Astrocyte (in vitro differentiated cells and primary cell): ENCODE results near the gene MGAT5. TPM values are rescaled to one million over a fixed set of nuclear protein-coding genes. Genes with fewer than 3 reads are reported as not detected.
A peak's percentile ranks its signal among the peaks of the same experiment; 100 is the strongest.

Source experiments
- DNase-seq: peaks from one replicate; pipeline ENCODE4 v3.0.0-alpha.2; 2010; ENCODE audit warnings: low read depth
- FAIRE-seq: peaks from 2 replicates; lab custom pipeline; 2011; peaks lifted over from hg19 to GRCh38; lab: Jason Lieb, UNC
- H2AFZ ChIP-seq: 2 replicates; pipeline ENCODE4 v1.6.0; 2012; ENCODE audit warnings: low read depth, low read length, inconsistent platforms
- H3K27ac ChIP-seq: 2 replicates; pipeline ENCODE4 v1.5.1; 2011; ENCODE audit warnings: low read depth, low read length, inconsistent platforms
- H3K27me3 ChIP-seq: 2 replicates; pipeline ENCODE4 v1.6.0; 2011; ENCODE audit warnings: low read length, inconsistent platforms; ENCODE audit not compliant: insufficient read depth
- H3K36me3 ChIP-seq: 2 replicates; pipeline ENCODE4 v1.5.1; 2011; ENCODE audit warnings: low read length, inconsistent platforms; ENCODE audit not compliant: insufficient read depth
- H3K4me1 ChIP-seq: 2 replicates; pipeline ENCODE4 v1.5.1; 2011; ENCODE audit warnings: low read length, inconsistent platforms; ENCODE audit not compliant: insufficient read depth
- H3K4me2 ChIP-seq: 2 replicates; pipeline ENCODE4 v1.6.0; 2012; ENCODE audit warnings: low read length, inconsistent platforms
- H3K4me3 ChIP-seq: 2 replicates; pipeline ENCODE4 v1.5.1; 2011; ENCODE audit warnings: low read depth, mild to moderate bottlenecking, low read length, inconsistent platforms; ENCODE audit not compliant: insufficient read depth
- H3K79me2 ChIP-seq: 2 replicates; pipeline ENCODE4 v1.6.0; 2012; ENCODE audit warnings: mild to moderate bottlenecking, low read length, inconsistent platforms; ENCODE audit not compliant: insufficient read depth
- H3K9ac ChIP-seq: 2 replicates; pipeline ENCODE4 v1.6.0; 2012; ENCODE audit warnings: mild to moderate bottlenecking, low read length, inconsistent platforms
- H3K9me3 ChIP-seq: 2 replicates; pipeline ENCODE4 v1.5.1; 2012; ENCODE audit warnings: low read depth, mild to moderate bottlenecking, low read length, inconsistent platforms; ENCODE audit not compliant: insufficient read depth
- H4K20me1 ChIP-seq: 2 replicates; pipeline ENCODE4 v1.6.0; 2012; ENCODE audit warnings: low read length, inconsistent platforms; ENCODE audit not compliant: insufficient read depth
- H3K27ac Mint-ChIP-seq: one replicate; pipeline ENCODE4 v1.8.0; 2021; ENCODE audit warnings: mild to moderate bottlenecking, mixed read lengths; ENCODE audit not compliant: unreplicated experiment
- H3K27me3 Mint-ChIP-seq: one replicate; pipeline ENCODE4 v1.8.0; 2021; ENCODE audit warnings: low read depth, mixed read lengths; ENCODE audit not compliant: unreplicated experiment
- H3K36me3 Mint-ChIP-seq: one replicate; pipeline ENCODE4 v1.8.0; 2021; ENCODE audit warnings: low read depth, mixed read lengths; ENCODE audit not compliant: unreplicated experiment
- H3K4me1 Mint-ChIP-seq: one replicate; pipeline ENCODE4 v1.8.0; 2021; ENCODE audit warnings: low read depth, mixed read lengths; ENCODE audit not compliant: unreplicated experiment
- H3K4me3 Mint-ChIP-seq: one replicate; pipeline ENCODE4 v1.8.0; 2021; ENCODE audit warnings: mild to moderate bottlenecking, moderate library complexity, mixed read lengths; ENCODE audit not compliant: unreplicated experiment
- H3K9me3 Mint-ChIP-seq: one replicate; pipeline ENCODE4 v1.8.0; 2021; ENCODE audit warnings: mild to moderate bottlenecking, mixed read lengths; ENCODE audit not compliant: unreplicated experiment
- EZH2 ChIP-seq: IDR thresholded peaks from 2 replicates; pipeline ENCODE4 v1.6.1; 2012; ENCODE audit warnings: mild to moderate bottlenecking, low read length, inconsistent platforms; ENCODE audit not compliant: insufficient read depth
- total RNA-seq: library from RNA; stranded (reverse); gene quantifications from 2 replicates; pipeline ENCODE4 v1.2.1, GENCODE V29; 2021
- TF ChIP-seq, protein P1 (sequence below): IDR thresholded peaks from 2 replicates; pipeline ENCODE4 v1.5.1; 2011; ENCODE audit warnings: low read depth, mild to moderate bottlenecking, inconsistent platforms, low read length, moderate library complexity; ENCODE audit not compliant: insufficient read depth

Gene MGAT5
- total RNA-seq, 1 donor from 2014 or later, result 80.2 TPM

- H3K36me3 Mint-ChIP-seq, result peaks cover 4% of the 10 kb centered on the region
- Histone ChIP-seq H3K4me3 (no peak overlapping the region), H2AFZ (no peak overlapping the region), H3K9me3 (no peaks in the 10 kb centered on the region), H3K27ac (no peak overlapping the region), H3K27me3 (no peaks in the 10 kb centered on the region), H3K4me2 (peak overlapping the region; percentile 45), H3K79me2 (no peaks in the 10 kb centered on the region), H3K4me1 (peaks cover 31% of the 10 kb centered on the region), H4K20me1 (no peaks in the 10 kb centered on the region), H3K9ac (no peak overlapping the region), H3K36me3 (no peaks in the 10 kb centered on the region)
- H3K27ac Mint-ChIP-seq, result peak overlapping the region; percentile 79
- no peak overlapping the region for H3K4me3 Mint-ChIP-seq
- peaks cover 2% of the 10 kb centered on the region for H3K9me3 Mint-ChIP-seq
- H3K4me1 Mint-ChIP-seq, result peaks cover 43% of the 10 kb centered on the region
- TF ChIP-seq, protein P1, sequence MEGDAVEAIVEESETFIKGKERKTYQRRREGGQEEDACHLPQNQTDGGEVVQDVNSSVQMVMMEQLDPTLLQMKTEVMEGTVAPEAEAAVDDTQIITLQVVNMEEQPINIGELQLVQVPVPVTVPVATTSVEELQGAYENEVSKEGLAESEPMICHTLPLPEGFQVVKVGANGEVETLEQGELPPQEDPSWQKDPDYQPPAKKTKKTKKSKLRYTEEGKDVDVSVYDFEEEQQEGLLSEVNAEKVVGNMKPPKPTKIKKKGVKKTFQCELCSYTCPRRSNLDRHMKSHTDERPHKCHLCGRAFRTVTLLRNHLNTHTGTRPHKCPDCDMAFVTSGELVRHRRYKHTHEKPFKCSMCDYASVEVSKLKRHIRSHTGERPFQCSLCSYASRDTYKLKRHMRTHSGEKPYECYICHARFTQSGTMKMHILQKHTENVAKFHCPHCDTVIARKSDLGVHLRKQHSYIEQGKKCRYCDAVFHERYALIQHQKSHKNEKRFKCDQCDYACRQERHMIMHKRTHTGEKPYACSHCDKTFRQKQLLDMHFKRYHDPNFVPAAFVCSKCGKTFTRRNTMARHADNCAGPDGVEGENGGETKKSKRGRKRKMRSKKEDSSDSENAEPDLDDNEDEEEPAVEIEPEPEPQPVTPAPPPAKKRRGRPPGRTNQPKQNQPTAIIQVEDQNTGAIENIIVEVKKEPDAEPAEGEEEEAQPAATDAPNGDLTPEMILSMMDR, result no peak
- no peak for TF ChIP-seq EZH2
- DNase-seq, result no peak
- FAIRE-seq, result no peak
- no peaks in the 10 kb centered on the region for H3K27me3 Mint-ChIP-seq
Observed at GRCh38 chr2:134411279-134411827, 157.5 kb downstream of the MGAT5 start.

DNA sequence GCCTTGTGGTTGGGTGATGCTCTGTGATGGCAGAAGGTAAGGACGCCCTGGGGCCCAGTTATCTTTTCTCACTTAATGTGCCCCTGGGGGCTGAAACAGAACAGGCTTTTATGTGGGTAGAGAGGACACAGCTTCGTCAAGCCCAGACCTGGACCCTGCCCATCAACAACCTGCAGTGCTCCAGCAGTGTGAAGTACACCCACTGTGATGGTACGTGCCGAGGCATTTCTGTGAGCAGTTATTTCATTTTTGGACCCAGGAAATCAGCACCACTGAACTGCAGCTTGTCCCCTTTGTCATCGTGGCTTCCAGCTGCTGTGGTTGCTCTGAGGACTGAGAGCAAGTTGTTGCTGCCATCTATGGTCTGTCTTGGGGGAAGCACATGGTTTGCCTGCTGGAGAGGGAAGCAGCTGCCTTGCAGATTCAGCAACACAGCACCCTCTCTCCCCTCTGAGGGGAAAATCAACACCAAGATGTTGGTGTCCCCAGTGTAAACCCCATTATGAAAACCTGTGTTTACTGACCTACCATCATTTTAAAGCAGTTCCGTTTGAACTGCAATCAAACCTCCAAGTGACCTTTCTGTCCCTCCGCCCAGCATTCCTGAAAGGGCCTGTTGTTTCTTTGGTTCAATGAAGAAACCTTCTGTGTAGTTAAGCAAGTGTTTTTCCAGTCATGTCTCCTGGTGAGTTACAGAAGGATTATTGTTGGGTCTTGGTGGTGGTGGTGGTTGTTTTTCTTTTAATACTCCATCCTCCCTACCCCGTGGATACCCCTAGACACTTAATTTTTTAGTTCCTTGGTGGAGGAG is 158.2 kb downstream of the MGAT5 start:
- no peaks in the 10 kb centered on the region for H3K36me3 ChIP-seq
- no peak overlapping the region for H2AFZ ChIP-seq
- Mint-ChIP-seq H3K27ac (no peak overlapping the region), H3K4me1 (peaks cover 39% of the 10 kb centered on the region), H3K9me3 (peaks cover 1% of the 10 kb centered on the region), H3K36me3 (peaks cover 3% of the 10 kb centered on the region), H3K4me3 (no peak overlapping the region), H3K27me3 (no peaks in the 10 kb centered on the region)
- peaks cover 31% of the 10 kb centered on the region for H3K4me1 ChIP-seq
- peak overlapping the region; percentile 45 for H3K4me2 ChIP-seq
- H3K9ac ChIP-seq, result no peak overlapping the region
- no peak for TF ChIP-seq EZH2
- TF ChIP-seq, protein P1, result peak; percentile 80
- DNase-seq (peak; percentile 72), FAIRE-seq (peak; percentile 52)
- no peaks in the 10 kb centered on the region for H3K79me2 ChIP-seq
- no peak overlapping the region for H3K27ac ChIP-seq
- no peaks in the 10 kb centered on the region for H4K20me1 ChIP-seq
- H3K9me3 ChIP-seq, result no peaks in the 10 kb centered on the region
- H3K27me3 ChIP-seq, result no peaks in the 10 kb centered on the region
- H3K4me3 ChIP-seq, result no peak overlapping the region

GRCh38 chr2:134412639-134412999 is 158.7 kb downstream of the MGAT5 start:
- Histone ChIP-seq H3K36me3 (no peaks in the 10 kb centered on the region), H3K27ac (no peak overlapping the region), H3K9ac (no peak overlapping the region), H3K27me3 (no peaks in the 10 kb centered on the region), H3K4me3 (no peak overlapping the region), H3K4me1 (peaks cover 31% of the 10 kb centered on the region), H3K4me2 (no peak overlapping the region), H3K79me2 (no peaks in the 10 kb centered on the region), H3K9me3 (no peaks in the 10 kb centered on the region), H4K20me1 (no peaks in the 10 kb centered on the region), H2AFZ (no peak overlapping the region)
- Mint-ChIP-seq H3K4me3 (no peak overlapping the region), H3K4me1 (peaks cover 33% of the 10 kb centered on the region), H3K27ac (peak overlapping the region; percentile 15), H3K9me3 (no peaks in the 10 kb centered on the region), H3K36me3 (peaks cover 2% of the 10 kb centered on the region), H3K27me3 (no peaks in the 10 kb centered on the region)
- FAIRE-seq, result no peak
- DNase-seq, result no peak
- no peak for TF ChIP-seq EZH2
- TF ChIP-seq, protein P1, result no peak
